Rectal smooth muscle tissue (tissue), 1 donor: ENCODE results near the gene CD209.
"Not testable (repeated sequence)": the region's sequence is repeated elsewhere in the genome, so short reads cannot be mapped to it uniquely, and the experiment has no call there.

Experiments used
- H3K27ac ChIP-seq: one replicate; pipeline ENCODE4 v1.7.0; 2013; ENCODE audit warnings: low read depth, low read length, inconsistent platforms
- H3K27me3 ChIP-seq: one replicate; pipeline ENCODE4 v1.7.0; 2013; ENCODE audit warnings: low read length; ENCODE audit not compliant: control insufficient read depth, insufficient read depth
- H3K36me3 ChIP-seq: one replicate; pipeline ENCODE4 v1.7.0; 2013; ENCODE audit warnings: low read length; ENCODE audit not compliant: control insufficient read depth, insufficient read depth
- H3K4me1 ChIP-seq: one replicate; pipeline ENCODE4 v1.7.0; 2013; ENCODE audit warnings: low read length; ENCODE audit not compliant: control insufficient read depth, insufficient read depth
- H3K4me3 ChIP-seq: one replicate; pipeline ENCODE4 v1.7.0; 2013; ENCODE audit warnings: low read length
- H3K9ac ChIP-seq: one replicate; pipeline ENCODE4 v1.7.0; 2013; ENCODE audit warnings: low read length

CD209 gene

GRCh38 chr19:7763696-7764095 lies 16.4 kb upstream of the CD209 start:
- H3K27ac ChIP-seq = no peak overlapping the region
- H3K4me1 ChIP-seq = no peaks in the 10 kb centered on the region
- no peak overlapping the region for H3K4me3 ChIP-seq
- H3K27me3 ChIP-seq = no peaks in the 10 kb centered on the region
- no peaks in the 10 kb centered on the region for H3K36me3 ChIP-seq
- H3K9ac ChIP-seq = no peak overlapping the region

DNA sequence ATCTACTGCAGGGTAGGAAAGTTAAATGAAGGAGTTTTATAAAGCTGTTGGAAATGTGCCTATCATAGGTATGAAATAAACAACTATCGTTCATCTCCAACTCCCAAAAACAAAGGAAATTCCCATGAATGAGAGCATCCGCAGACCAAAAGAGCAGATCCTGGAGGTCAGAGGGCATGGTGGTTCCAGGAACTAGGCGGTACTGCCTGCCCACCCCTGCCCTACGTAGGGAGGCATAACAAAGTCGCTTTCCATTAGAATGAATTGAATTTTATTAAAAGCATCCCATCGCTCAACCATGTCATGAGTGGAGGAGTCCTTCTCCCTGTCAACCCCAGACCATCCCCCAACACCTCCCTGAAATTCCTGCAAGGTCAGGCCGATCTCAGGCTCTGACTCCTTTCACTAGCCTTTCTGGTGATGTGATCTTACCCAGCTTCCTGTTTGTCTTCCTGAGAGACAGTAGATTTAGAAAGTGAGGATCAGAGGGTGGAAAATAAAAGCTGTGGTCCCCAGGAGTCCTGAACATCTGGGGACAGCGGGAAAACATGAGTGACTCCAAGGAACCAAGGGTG lies 15.5 kb upstream of the CD209 start, which contains the start of gene CLEC4M:
CLEC4M (plus strand) TSS at position 525 of the 575 bp plus-strand sequence; CDS start at position 549, 24 bp downstream.
- Histone ChIP-seq H3K4me3 (no peak within 1 kb of the TSS), H3K27me3 (no peaks in the 10 kb centered on the region), H3K36me3 (no peaks in the 10 kb centered on the region)

DNA sequence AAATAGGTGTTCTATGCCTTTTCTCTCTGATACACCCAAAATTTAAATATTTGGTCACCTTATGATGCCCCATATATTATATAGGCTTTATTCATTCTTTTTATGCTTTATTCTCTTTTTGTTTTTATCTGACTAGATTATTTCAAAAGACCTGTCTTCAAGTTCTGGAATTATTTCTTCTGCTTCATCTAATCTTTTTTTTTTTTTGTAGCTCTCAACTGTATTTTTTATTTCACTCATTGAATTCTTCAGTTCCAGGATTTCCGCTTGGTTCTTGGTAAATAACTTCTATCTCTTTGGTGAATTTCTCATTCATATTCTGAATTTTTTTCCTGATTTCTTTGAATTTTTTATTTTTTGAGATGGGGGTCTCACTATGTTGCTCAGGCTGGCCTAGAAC lies 11.8 kb upstream of the CD209 start:
- Histone ChIP-seq H3K4me3 (no peak overlapping the region), H3K27me3 (no peaks in the 10 kb centered on the region), H3K36me3 (no peaks in the 10 kb centered on the region), H3K9ac (no peak overlapping the region), H3K4me1 (no peaks in the 10 kb centered on the region), H3K27ac (no peak overlapping the region)

More for the DNA sequence above, 15.5 kb upstream of the CD209 start, which contains the start of gene CLEC4M:
- no peaks in the 10 kb centered on the region for H3K4me1 ChIP-seq
- no peak within 1 kb of the TSS for H3K27ac ChIP-seq
- no peak within 1 kb of the TSS for H3K9ac ChIP-seq

GRCh38 chr19:7757358-7757757 lies 10.0 kb upstream of the CD209 start:
- H3K4me1 ChIP-seq = no peaks in the 10 kb centered on the region
- H3K4me3 ChIP-seq = no peak overlapping the region
- no peak overlapping the region for H3K9ac ChIP-seq

DNA sequence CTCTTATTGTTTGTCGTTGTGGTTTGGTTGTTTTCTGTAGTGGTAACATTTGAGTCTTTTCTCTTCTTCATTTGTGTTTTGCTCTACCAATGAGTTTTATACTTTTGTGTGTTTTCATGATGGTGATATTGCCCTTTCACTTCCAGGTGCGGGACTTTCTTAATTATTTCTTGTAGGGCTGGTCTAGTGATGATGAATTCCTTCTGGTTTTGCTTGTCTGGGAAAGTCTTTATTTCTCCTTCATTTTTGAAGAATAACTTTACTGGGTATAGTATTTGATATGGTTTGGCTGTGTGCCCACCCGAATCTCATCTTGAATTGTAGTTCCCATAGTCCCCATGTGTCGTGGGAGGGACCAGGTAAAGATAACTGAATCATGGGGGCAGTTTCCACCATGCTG lies 8.9 kb upstream of the CD209 start:
- H3K27me3 ChIP-seq = no peaks in the 10 kb centered on the region
- H3K4me1 ChIP-seq = no peaks in the 10 kb centered on the region

More at GRCh38 chr19:7757358-7757757, 10.0 kb upstream of the CD209 start:
- no peaks in the 10 kb centered on the region for H3K36me3 ChIP-seq
- no peaks in the 10 kb centered on the region for H3K27me3 ChIP-seq
- H3K27ac ChIP-seq = no peak overlapping the region

DNA sequence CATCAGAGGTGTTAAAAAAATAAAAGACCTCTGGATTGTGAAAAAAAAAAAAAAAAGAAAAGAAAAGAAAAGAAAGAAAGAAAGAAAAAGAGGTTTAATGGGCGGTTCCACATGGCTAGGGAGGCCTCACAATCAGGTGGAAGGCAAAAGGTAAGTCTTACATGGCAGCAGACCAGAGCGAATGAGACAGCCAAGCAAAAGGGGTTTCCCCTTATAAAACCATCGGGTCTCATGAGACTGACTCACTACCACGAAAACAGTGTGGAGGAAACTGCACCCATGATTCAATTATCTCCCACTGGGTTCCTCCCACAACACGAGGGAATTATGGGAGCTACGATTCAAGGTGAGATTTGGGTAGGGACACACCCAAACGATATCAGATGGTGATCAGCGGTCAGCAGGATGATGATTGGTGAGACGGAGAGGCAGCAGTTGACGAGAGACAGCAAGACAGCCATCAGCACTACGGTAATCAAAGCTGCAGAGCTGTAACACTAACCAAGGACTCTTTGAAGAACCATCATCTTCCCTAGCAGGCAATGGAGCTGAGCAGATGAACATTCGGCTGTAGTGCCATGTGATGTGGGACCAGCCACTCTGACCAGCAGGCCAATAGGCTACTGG lies 3.9 kb upstream of the CD209 start:
- no peak overlapping the region for H3K4me3 ChIP-seq
- peaks cover 2% of the 10 kb centered on the region for H3K27me3 ChIP-seq

More for the DNA sequence above, 8.9 kb upstream of the CD209 start:
- Histone ChIP-seq H3K9ac (no peak overlapping the region), H3K27ac (no peak overlapping the region), H3K4me3 (no peak overlapping the region), H3K36me3 (no peaks in the 10 kb centered on the region)

DNA sequence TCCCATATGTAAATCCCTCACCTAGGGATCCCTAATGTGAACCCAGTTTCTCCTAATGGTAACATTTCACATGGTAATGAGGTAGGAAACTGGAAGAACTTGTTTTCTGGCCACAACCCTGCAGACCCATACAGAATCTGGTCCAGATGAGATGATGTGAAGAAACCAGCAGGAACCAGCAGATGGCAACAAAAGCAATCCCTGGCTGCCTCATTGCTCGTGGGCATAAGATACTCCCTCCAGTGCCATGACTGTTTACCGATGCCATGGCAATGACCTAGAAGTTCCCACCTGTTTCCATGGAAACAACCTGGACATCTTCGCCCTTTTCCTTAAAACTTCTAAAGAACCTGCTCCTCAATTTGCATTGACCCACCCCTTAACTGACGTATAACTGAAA lies 1.4 kb upstream of the CD209 start:
- peaks cover 2% of the 10 kb centered on the region for H3K27me3 ChIP-seq

More for the DNA sequence above, 3.9 kb upstream of the CD209 start:
- Histone ChIP-seq H3K36me3 (no peaks in the 10 kb centered on the region), H3K9ac (no peak overlapping the region), H3K4me1 (no peaks in the 10 kb centered on the region), H3K27ac (no peak overlapping the region)

DNA sequence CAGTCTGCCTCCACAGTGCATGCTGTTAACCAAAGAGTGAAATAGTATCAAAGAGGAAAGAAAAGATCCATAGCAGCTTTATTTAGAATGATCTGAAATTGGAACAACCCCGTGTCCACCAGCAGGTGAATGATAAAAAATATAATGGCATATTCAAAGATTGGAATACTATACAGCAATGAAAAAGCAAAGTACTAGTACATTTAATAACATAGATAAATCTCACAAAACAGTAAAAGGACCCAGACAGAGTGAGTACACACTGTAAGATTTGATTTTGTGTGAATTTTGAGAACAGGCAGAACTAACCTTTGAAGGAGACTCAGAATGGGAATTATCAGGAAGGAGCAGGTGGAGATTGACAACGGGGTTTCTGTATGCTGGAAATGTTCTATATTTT lies 837 bp upstream of the CD209 start:
- H3K27me3 ChIP-seq = peaks cover 2% of the 10 kb centered on the region

More for the DNA sequence above, 1.4 kb upstream of the CD209 start:
- no peaks in the 10 kb centered on the region for H3K36me3 ChIP-seq
- no peaks in the 10 kb centered on the region for H3K4me1 ChIP-seq
- H3K4me3 ChIP-seq = no peak overlapping the region
- no peak overlapping the region for H3K27ac ChIP-seq
- no peak overlapping the region for H3K9ac ChIP-seq

DNA sequence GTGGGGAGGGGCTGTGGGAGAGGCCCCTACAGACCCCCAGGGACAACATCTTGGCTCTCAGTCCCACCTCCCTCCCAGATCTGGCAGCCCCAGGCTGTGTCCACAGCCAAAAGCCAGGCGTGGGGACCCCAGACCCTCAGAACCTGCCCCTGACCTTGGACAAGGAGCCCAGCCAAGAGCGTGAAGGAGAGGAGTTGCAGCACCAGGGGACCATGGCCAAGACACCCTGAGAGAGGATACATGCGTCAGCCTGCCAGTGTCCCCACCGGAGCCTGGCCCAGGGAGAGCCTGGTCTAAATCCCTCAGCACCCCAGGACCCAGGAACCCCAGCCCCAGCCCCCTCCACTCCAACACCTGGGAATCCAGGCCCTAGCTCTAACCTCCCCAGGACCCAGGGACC lies 1.0 kb downstream of the CD209 start:
- H3K27me3 ChIP-seq, H3K4me3 ChIP-seq, H3K27ac ChIP-seq, H3K36me3 ChIP-seq, H3K4me1 ChIP-seq, H3K9ac ChIP-seq: not testable (repeated sequence)

More for the DNA sequence above, 837 bp upstream of the CD209 start:
- Histone ChIP-seq H3K4me3 (no peak overlapping the region), H3K4me1 (no peaks in the 10 kb centered on the region), H3K27ac (no peak overlapping the region), H3K36me3 (no peaks in the 10 kb centered on the region), H3K9ac (no peak overlapping the region)

- H3K27me3 ChIP-seq = peaks cover 2% of the 10 kb centered on the region
- H3K4me1 ChIP-seq = no peaks in the 10 kb centered on the region
- no peak overlapping the region for H3K9ac ChIP-seq
- no peak overlapping the region for H3K4me3 ChIP-seq
- H3K36me3 ChIP-seq = no peaks in the 10 kb centered on the region
- no peak overlapping the region for H3K27ac ChIP-seq
Measured at GRCh38 chr19:7744871-7745650, 2.3 kb downstream of the CD209 start.

- Histone ChIP-seq H3K36me3 (no peaks in the 10 kb centered on the region), H3K4me1 (no peaks in the 10 kb centered on the region), H3K27ac (no peak overlapping the region), H3K9ac (no peak overlapping the region), H3K4me3 (no peak overlapping the region), H3K27me3 (peaks cover 2% of the 10 kb centered on the region)
Measured at GRCh38 chr19:7744199-7744786, 3.0 kb downstream of the CD209 start.

DNA sequence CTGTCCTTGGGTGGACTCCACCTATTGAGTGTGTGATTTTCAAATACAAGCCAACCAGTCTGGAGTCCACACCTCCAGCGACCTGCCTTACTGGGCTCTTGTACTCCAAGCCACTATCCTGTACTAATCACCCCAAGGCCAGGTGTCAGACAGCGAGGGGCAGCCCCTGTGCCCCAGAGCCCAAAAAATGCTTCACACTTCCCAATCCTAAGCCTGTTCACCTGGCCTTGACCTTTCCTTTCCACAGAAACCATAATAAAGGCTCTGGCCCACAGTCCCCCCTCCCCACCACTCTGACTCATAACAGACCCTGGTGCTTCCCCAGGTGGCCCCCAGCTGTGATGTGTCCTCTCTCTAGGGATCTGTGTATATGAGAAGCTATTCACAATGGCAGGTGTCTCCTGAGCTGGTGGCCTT lies 3.9 kb downstream of the CD209 start:
- Histone ChIP-seq H3K27ac (no peak overlapping the region), H3K4me3 (no peak overlapping the region), H3K36me3 (no peaks in the 10 kb centered on the region), H3K9ac (no peak overlapping the region), H3K4me1 (no peaks in the 10 kb centered on the region), H3K27me3 (peaks cover 2% of the 10 kb centered on the region)
